Suppressor macrophage treated with lipopolysaccharide for 1 hour (primary cell): Measurements from ENCODE around the gene CYB561D1.

Source experiments
- DNase-seq, 3 donors: peaks; one replicate each; pipeline ENCODE4 v3.0.0-alpha.2; 2020 to 2022

The CYB561D1 gene

DNA sequence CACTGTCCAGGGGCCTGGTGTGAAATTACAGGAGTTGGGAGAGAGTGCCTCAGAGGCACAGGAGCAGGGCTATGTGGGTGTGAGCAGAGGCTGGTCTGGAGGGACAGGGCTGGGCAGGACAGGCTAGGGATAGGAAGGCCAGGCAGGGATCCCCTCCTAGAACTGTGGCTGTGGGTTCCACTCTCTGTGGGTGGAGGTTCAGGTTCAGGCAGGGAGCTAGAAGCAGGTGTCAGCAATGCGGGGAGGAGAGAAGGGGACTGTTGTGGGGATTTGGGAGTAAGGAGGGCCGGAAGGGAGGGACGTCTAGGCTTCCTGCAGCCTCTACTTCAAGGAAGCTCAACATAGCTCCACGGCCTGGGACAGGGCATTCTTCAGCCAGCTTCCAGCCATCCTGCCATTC is 37.5 kb downstream of the CYB561D1 start:
- DNase-seq: no peak

- no peak for DNase-seq
These were observed 38.0 kb downstream of the CYB561D1 start for GRCh38 chr1:109531826-109532364.

DNA sequence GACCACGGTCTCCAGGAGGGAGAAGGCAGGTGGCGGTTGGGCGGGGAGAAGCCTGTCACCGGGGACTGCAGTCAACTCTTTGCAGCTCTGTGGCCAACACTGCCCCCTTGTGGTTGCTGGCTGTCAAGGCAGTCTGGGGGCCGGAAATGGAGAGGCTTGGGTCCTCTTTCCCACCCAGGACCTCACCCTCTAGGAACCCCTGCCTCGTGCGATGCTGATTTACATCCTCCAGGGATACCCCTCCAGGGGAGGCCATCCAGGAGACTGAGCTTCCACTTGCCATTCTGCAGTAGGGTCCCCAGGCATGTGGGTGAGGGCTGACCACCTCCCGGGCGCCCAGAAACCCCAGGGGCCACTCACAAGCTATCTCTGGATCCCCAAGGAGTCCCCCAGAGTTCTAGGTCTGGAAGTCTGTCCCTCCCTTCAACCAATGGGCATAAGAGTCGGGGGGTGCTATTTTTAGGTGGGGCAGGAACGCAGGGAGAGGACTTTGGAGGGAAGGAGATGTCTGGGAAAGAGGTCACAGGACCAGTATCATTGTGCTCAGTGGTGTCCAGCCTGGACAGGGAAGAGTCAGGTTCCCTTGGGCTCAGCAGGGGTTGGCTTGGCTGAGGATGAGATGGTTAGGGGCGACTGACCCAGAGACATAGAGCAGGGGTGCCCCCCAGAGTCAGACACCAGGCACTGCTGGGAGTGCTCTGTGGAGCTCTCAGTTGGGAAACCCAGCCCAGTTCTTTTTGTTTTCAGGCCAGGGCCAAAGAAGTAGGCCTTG is 38.7 kb downstream of the CYB561D1 start:
- peak; percentile 79 to 87 (median 86) for DNase-seq

- DNase-seq: no peak
These were observed 40.5 kb downstream of the CYB561D1 start for GRCh38 chr1:109534307-109534858.

DNA sequence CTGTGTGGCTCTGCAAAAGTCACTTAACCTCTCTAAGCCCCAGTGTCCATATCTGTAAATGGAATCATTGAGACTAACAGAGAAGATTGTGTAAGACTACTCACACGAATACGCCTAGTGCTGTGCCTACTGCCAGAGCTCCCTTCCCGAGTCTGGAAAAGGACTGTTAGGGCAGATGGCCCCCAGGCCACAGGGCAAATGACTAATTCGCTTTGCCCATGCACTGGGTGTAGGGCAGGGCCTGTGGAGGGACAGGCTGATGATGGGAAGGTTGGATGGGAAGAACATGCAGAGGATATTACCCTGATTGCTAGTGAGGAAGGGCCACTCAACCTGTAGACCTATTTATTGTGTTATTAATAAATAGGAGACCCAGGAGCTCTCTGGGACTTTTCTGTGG is 41.6 kb downstream of the CYB561D1 start:
- no peak for DNase-seq

DNA sequence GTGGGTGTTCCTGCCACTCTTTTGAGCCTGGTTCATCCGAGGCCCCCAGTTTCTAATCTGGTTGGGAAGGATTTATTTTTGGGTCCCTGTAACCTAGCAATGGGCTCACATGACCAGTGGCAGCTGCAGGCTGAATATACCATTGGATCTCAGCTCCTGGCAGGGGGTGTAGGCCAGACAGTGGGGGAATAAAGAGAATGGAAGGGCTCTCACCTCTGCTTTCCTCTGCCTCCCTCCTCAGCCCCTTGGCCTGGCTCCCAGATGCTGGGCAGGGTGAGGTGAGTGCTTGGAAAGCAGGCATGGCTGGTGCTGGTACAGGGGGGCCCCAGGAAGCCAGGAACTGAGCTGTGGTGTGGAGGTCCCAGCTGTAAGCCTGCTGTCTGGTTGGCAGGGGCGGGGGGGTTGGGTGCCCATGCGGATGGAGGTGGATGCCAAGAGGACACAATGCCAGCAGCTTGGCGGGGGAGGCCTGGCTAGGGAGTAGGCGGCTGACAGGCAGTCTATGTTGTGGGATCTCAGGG is 42.1 kb downstream of the CYB561D1 start:
- no peak for DNase-seq

- no peak for DNase-seq
These were observed 43.7 kb downstream of the CYB561D1 start for GRCh38 chr1:109537450-109538178.

- DNase-seq: no peak
These were observed 45.1 kb downstream of the CYB561D1 start for GRCh38 chr1:109538827-109539555.

GRCh38 chr1:109539676-109540075 is 45.8 kb downstream of the CYB561D1 start, which contains the start of gene GPR61:
GPR61 (plus strand) TSS chr1:109539872; CDS start chr1:109543023, 3,151 bp downstream.
- DNase-seq: no peak

- DNase-seq: no peak
These were observed 47.2 kb downstream of the CYB561D1 start for GRCh38 chr1:109541102-109541501.

GRCh38 chr1:109542657-109543056 is 48.8 kb downstream of the CYB561D1 start:
- no peak for DNase-seq

DNA sequence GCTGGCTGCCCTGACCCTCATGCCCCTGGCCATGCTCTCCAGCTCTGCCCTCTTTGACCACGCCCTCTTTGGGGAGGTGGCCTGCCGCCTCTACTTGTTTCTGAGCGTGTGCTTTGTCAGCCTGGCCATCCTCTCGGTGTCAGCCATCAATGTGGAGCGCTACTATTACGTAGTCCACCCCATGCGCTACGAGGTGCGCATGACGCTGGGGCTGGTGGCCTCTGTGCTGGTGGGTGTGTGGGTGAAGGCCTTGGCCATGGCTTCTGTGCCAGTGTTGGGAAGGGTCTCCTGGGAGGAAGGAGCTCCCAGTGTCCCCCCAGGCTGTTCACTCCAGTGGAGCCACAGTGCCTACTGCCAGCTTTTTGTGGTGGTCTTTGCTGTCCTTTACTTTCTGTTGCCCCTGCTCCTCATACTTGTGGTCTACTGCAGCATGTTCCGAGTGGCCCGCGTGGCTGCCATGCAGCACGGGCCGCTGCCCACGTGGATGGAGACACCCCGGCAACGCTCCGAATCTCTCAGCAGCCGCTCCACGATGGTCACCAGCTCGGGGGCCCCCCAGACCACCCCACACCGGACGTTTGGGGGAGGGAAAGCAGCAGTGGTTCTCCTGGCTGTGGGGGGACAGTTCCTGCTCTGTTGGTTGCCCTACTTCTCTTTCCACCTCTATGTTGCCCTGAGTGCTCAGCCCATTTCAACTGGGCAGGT is 49.5 kb downstream of the CYB561D1 start:
- no peak for DNase-seq

DNA sequence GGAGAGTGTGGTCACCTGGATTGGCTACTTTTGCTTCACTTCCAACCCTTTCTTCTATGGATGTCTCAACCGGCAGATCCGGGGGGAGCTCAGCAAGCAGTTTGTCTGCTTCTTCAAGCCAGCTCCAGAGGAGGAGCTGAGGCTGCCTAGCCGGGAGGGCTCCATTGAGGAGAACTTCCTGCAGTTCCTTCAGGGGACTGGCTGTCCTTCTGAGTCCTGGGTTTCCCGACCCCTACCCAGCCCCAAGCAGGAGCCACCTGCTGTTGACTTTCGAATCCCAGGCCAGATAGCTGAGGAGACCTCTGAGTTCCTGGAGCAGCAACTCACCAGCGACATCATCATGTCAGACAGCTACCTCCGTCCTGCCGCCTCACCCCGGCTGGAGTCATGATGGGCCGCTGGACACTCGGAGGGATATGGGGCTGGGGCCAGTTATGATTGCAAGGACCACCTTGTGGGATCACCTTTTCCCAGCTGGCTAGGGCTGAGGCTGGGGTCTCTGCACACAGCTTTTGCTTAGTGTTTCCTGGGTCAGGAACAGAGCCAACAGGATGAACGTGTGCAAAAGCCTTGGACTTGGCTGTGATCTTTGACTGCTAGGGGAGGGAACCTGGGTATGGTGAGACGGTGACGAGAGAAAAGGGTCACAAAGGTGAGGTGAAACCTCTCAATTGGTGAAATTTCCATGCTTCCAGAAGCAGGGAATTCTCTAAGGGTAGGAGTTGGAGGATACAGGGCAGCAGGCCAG is 50.3 kb downstream of the CYB561D1 start:
- DNase-seq: no peak

- DNase-seq: peak; percentile 94 to 97 (median 96)
These were observed 52.6 kb downstream of the CYB561D1 start for GRCh38 chr1:109546311-109547109.

DNA sequence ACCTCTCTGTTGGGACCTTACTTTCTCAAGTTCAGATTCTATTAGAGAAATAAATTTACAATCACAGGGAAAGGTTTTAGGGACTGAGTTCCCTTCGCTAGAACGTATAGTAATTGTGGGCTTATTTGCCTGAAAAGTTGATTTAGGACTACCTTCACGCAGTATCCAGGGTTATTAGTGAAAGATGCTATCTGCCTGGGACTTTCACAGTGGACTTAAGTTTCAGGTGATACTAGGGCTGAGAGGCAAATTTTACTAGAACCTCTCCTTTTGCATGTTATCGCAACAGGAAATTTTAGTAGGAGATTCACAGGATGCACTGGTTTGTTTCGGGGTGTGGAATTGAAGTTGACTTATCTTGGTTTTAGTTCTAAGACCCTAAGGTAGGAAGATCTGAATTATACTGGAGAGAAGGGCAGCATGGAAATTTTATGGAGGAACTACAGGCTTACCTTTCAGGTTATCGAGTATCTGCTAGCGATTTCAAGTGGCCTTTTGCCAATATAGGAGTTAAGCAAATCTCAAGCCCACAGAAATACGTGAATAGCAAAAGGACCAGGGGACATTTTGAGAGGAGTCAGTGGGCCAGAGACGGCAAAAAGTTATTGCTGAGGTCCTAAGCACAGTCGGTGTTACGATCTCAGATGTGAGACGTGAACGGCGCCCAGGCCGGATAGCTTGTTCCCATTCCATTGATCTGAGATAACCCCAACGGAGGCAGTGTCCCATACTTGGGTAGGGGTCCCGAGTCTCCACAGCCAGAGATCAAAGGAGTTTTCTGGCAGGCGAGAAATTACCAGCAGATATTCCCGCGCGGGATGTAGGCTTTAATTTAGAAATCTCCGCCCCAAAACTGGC is 53.8 kb downstream of the CYB561D1 start:
- peak in 2 of 3 donors; percentile 24 to 48 for DNase-seq

- DNase-seq: peak; percentile 97 to 98 (median 98)
These were observed 54.7 kb downstream of the CYB561D1 start, which contains the start of gene GNAI3 for GRCh38 chr1:109548321-109549267. GNAI3 (plus strand) TSS chr1:109548615; CDS start chr1:109548721, 106 bp downstream.
